Spinal cord (tissue), 10 donors: ENCODE data around the gene CDC37L1. TPM values are rescaled to one million over a fixed set of nuclear protein-coding genes. Genes with fewer than 3 reads are reported as not detected.

Experiments
- DNase-seq, 6 donors: peaks; one replicate each; pipeline versions ENCODE4 v3.0.0 to v3.0.0-alpha.2; 2013 to 2015; ENCODE audit warnings: low spot score in 6 of 6, low read depth in 4 of 6
- H3K27ac ChIP-seq: one replicate; pipeline ENCODE4 v1.5.1; 2013; ENCODE audit warnings: low read depth, low read length, control low read depth
- H3K27me3 ChIP-seq: one replicate; pipeline ENCODE4 v1.6.1; 2013; ENCODE audit warnings: low read length; ENCODE audit not compliant: control insufficient read depth, insufficient read depth
- H3K36me3 ChIP-seq: one replicate; pipeline ENCODE4 v1.6.1; 2013; ENCODE audit warnings: low read length; ENCODE audit not compliant: control insufficient read depth, insufficient read depth
- H3K4me1 ChIP-seq: one replicate; pipeline ENCODE4 v1.6.1; 2013; ENCODE audit warnings: low read length; ENCODE audit not compliant: control insufficient read depth, insufficient read depth
- H3K4me3 ChIP-seq: one replicate; pipeline ENCODE4 v1.5.1; 2013; ENCODE audit warnings: low read depth, low read length, control low read depth
- H3K9me3 ChIP-seq: one replicate; pipeline ENCODE4 v1.6.1; 2013; ENCODE audit warnings: low read length; ENCODE audit not compliant: control insufficient read depth, insufficient read depth
- WGBS: methylation state at CpG from one replicate; pipeline ENCODE4 v1.1.5; 2013; ENCODE audit warnings: missing lambda C conversion rate; ENCODE audit not compliant: insufficient coverage; 5-methylcytosine and 5-hydroxymethylcytosine counted together
- polyA plus RNA-seq, 2 donors: library from polyadenylated mRNA; unstranded; fragments of 120-200 nt; gene quantifications; one replicate each; pipeline ENCODE4 v1.2.1, GENCODE V29; 2013; ENCODE audit not compliant: insufficient read length in 2 of 2
- total RNA-seq, 2 donors: library from RNA; depleted of rRNA in 1 of 2; stranded (reverse); fragments of 120-200 nt in 1 of 2; fragments of >200 nt in 1 of 2; gene quantifications; one replicate each; pipeline versions ENCODE4 v1.2.3 to v1.2.4, GENCODE V29; 2013 to 2014
- donor health status: healthy.

The CDC37L1 gene
- total and polyA plus RNA-seq, 4 donors: 23.0 to 31.7 (median 27.0) TPM

- DNase-seq: no peak
- H3K9me3 ChIP-seq: no peaks in the 10 kb centered on the region
- H3K27ac ChIP-seq: no peak overlapping the region
- H3K4me3 ChIP-seq: no peak overlapping the region
- H3K27me3 ChIP-seq: no peaks in the 10 kb centered on the region
- H3K36me3 ChIP-seq: peaks cover 6% of the 10 kb centered on the region
- no peaks in the 10 kb centered on the region for H3K4me1 ChIP-seq
- WGBS: no CpG with 5 or more reads among the region's 1 CpG
Observed at GRCh38 chr9:4701526-4701925, 22.2 kb downstream of the CDC37L1 start.

GRCh38 chr9:4704129-4704528 lies 24.8 kb downstream of the CDC37L1 start:
- DNase-seq: no peak
- no peak overlapping the region for H3K4me3 ChIP-seq
- no peaks in the 10 kb centered on the region for H3K27me3 ChIP-seq
- no peaks in the 10 kb centered on the region for H3K9me3 ChIP-seq
- no peaks in the 10 kb centered on the region for H3K4me1 ChIP-seq
- WGBS: no CpG with 5 or more reads among the region's 2 CpGs
- no peak overlapping the region for H3K27ac ChIP-seq
- H3K36me3 ChIP-seq: peaks cover 9% of the 10 kb centered on the region

- 67% methylated on average over 2 of the region's 2 CpGs for WGBS
- no peak for DNase-seq
- no peaks in the 10 kb centered on the region for H3K4me1 ChIP-seq
- H3K4me3 ChIP-seq: no peak overlapping the region
- H3K9me3 ChIP-seq: no peaks in the 10 kb centered on the region
- H3K36me3 ChIP-seq: peaks cover 5% of the 10 kb centered on the region
- H3K27me3 ChIP-seq: no peaks in the 10 kb centered on the region
- H3K27ac ChIP-seq: no peak overlapping the region
Observed at GRCh38 chr9:4706021-4706420, 26.7 kb downstream of the CDC37L1 start.

- 79% methylated on average over 2 of the region's 4 CpGs for WGBS
- H3K27ac ChIP-seq: no peak overlapping the region
Observed at GRCh38 chr9:4706971-4707622, 27.7 kb downstream of the CDC37L1 start.

GRCh38 chr9:4709380-4709779 lies 30.0 kb downstream of the CDC37L1 start:
- Histone ChIP-seq H3K4me3 (no peak overlapping the region), H3K27me3 (no peaks in the 10 kb centered on the region), H3K27ac (no peak overlapping the region), H3K9me3 (no peaks in the 10 kb centered on the region), H3K36me3 (peaks cover 3% of the 10 kb centered on the region), H3K4me1 (no peaks in the 10 kb centered on the region)
- DNase-seq: no peak

More at GRCh38 chr9:4706971-4707622, 27.7 kb downstream of the CDC37L1 start:
- Histone ChIP-seq H3K27me3 (no peaks in the 10 kb centered on the region), H3K36me3 (peaks cover 5% of the 10 kb centered on the region), H3K9me3 (no peaks in the 10 kb centered on the region), H3K4me1 (no peaks in the 10 kb centered on the region), H3K4me3 (no peak overlapping the region)
- DNase-seq: no peak

- H3K27me3 ChIP-seq: no peaks in the 10 kb centered on the region
- no peak overlapping the region for H3K27ac ChIP-seq
- peaks cover 8% of the 10 kb centered on the region for H3K36me3 ChIP-seq
- no peak overlapping the region for H3K4me3 ChIP-seq
- no peaks in the 10 kb centered on the region for H3K9me3 ChIP-seq
- H3K4me1 ChIP-seq: no peaks in the 10 kb centered on the region
- DNase-seq: no peak
- 73% methylated on average over 5 of the region's 7 CpGs for WGBS
Observed at GRCh38 chr9:4713849-4714248, 34.5 kb downstream of the CDC37L1 start.

GRCh38 chr9:4714266-4715016 lies 35.1 kb downstream of the CDC37L1 start:
- no peaks in the 10 kb centered on the region for H3K4me1 ChIP-seq
- WGBS: 93% methylated on average over 4 of the region's 9 CpGs
- DNase-seq: peak in 1 of 6 donors; percentile 19
- H3K27me3 ChIP-seq: no peaks in the 10 kb centered on the region
- H3K36me3 ChIP-seq: peaks cover 11% of the 10 kb centered on the region
- H3K27ac ChIP-seq: no peak overlapping the region
- H3K9me3 ChIP-seq: no peaks in the 10 kb centered on the region
- H3K4me3 ChIP-seq: no peak overlapping the region

GRCh38 chr9:4716163-4716562 lies 36.8 kb downstream of the CDC37L1 start:
- DNase-seq: no peak

GRCh38 chr9:4717815-4718214 lies 38.4 kb downstream of the CDC37L1 start:
- no peaks in the 10 kb centered on the region for H3K27me3 ChIP-seq
- no peak overlapping the region for H3K27ac ChIP-seq
- H3K4me3 ChIP-seq: no peak overlapping the region
- no peaks in the 10 kb centered on the region for H3K9me3 ChIP-seq
- no peaks in the 10 kb centered on the region for H3K4me1 ChIP-seq
- WGBS: 89% methylated on average over 3 of the region's 4 CpGs
- DNase-seq: peak in 1 of 6 donors; percentile 6
- peaks cover 22% of the 10 kb centered on the region for H3K36me3 ChIP-seq

More at GRCh38 chr9:4716163-4716562, 36.8 kb downstream of the CDC37L1 start:
- Histone ChIP-seq H3K36me3 (peaks cover 13% of the 10 kb centered on the region), H3K4me1 (no peaks in the 10 kb centered on the region), H3K4me3 (no peak overlapping the region), H3K27me3 (no peaks in the 10 kb centered on the region), H3K9me3 (no peaks in the 10 kb centered on the region), H3K27ac (no peak overlapping the region)
- no CpG with 5 or more reads among the region's 1 CpG for WGBS

GRCh38 chr9:4718911-4719310 lies 39.5 kb downstream of the CDC37L1 start:
- WGBS: 93% methylated on average over 4 of the region's 6 CpGs
- Histone ChIP-seq H3K36me3 (peaks cover 23% of the 10 kb centered on the region), H3K27ac (no peak overlapping the region)

More at GRCh38 chr9:4718911-4719310, 39.5 kb downstream of the CDC37L1 start:
- no peak for DNase-seq
- Histone ChIP-seq H3K4me3 (no peak overlapping the region), H3K27me3 (no peaks in the 10 kb centered on the region), H3K4me1 (no peaks in the 10 kb centered on the region), H3K9me3 (no peaks in the 10 kb centered on the region)
